HT-29 (cell line): Measurements from ENCODE around the gene PDCD7. TPM values are rescaled to one million over a fixed set of nuclear protein-coding genes. Genes with fewer than 3 reads are reported as not detected.
"Not testable (repeated sequence)": the region's sequence is repeated elsewhere in the genome, so short reads cannot be mapped to it uniquely, and the experiment has no call there.

ENCODE experiments used
- DNase-seq: peaks from one replicate; pipeline ENCODE4 v3.0.0-alpha.2; 2015; ENCODE audit warnings: low spot score
- total RNA-seq: library from RNA; depleted of rRNA; stranded (reverse); fragments of >200 nt; shearing (Covaris generic); gene quantifications from 2 replicates; pipeline ENCODE4 v1.2.3, GENCODE V29; 2014

PDCD7 gene
- total RNA-seq, 1 experiment from 2014 or later, result 9.8 TPM

DNA sequence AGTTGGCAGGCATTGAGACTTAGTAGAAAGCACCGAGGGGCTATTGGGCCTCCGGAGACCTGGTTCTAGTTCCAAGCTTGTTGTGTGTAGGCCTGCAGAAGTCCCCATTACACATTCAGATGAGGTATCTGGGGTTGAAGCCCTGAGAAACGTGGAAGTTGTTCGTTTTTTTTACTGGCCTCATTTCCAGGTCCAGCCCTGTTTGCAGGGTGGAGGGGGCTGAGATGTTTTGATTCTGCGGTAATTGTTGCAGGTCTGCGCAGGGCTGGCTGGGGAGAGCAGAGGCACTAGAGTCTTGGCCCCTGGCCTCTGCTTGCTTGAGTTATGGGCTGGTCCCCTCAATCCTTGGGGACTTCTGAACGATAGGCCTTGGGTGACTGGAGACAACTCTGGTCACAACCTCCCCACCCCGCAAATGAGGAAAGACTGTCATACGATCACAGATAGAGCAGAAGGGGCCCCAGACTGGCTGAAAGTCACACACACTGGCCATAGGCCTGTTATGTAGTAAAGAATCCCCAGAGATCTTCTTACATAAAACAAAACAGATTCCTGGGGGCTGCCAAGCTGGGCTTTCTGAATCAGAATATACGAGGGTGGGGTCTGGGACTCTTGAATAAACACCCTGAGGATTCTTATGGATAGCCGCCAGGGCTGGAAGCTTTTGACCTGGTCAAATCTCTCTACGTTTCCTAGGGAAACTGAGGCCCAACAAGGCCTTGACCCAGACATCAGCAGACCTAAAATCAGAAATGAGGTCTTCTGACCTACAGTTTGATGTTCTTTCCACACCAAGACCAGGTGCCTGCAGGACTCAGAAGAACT is 41.5 kb downstream of the PDCD7 start:
- no peak for DNase-seq

GRCh38 chr15:65089206-65089824 is 44.3 kb downstream of the PDCD7 start:
- no peak for DNase-seq

GRCh38 chr15:65088643-65089021 is 45.0 kb downstream of the PDCD7 start:
- peak; percentile 49 for DNase-seq

DNA sequence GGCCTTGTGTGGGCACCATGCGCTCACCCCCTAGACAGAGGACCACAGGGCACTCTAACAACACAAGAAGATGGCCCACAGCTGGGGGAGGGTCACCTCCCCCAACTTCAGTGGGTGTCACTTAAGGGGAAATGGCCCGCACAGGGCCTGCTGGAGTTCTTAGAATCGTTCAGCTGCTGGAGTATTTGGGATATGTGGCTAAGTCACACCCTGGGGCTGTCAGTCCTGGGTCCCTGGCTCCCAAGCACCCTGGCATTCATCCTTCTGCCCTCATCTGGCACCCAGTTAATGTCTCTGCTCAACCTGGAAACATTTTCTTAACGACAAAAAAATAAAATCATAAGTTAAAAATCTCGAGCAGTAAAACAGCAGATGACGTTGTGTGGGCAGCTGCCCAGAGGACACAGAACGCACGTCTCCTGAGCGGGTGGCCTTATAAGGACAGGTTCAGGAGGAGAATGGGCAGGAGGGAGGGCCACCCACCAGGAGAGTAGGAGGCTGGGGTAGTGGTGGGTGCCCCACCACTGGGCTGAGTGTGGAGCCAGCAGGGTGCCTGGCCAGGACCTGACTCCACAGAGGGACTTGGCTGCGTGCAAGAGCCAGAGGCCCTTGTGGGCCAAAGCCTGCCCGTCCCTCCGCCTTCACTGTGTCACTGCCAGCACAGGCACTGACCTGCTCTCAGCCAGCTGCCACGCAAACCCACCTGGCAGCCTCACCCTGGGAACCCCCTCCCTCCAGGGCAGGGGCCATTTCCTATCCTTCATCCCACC is 45.5 kb downstream of the PDCD7 start:
- DNase-seq, result no peak

- no peak for DNase-seq
Observed at GRCh38 chr15:65087411-65087810, 46.2 kb downstream of the PDCD7 start.

DNA sequence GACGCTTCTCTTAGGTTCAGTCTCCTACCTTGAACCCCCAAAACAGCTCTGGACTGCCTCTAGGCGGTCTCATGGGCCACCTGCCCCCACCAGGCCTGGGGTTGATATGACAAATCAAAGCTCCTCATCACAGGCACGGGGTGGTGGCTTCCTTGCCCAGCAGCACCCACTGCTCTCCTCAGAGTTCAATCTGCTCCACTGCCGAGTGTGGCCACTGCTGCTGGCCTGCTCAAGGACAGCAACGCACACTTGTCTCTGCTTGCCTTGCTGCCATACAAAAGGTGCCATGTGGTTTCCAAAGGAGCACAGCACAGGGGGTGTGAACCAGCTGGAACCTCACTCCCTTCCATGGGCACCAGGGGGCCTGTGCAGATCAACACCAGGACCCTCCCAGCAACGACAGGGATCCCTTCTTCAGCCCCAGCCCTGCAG is 46.9 kb downstream of the PDCD7 start:
- peak; percentile 35 for DNase-seq

DNA sequence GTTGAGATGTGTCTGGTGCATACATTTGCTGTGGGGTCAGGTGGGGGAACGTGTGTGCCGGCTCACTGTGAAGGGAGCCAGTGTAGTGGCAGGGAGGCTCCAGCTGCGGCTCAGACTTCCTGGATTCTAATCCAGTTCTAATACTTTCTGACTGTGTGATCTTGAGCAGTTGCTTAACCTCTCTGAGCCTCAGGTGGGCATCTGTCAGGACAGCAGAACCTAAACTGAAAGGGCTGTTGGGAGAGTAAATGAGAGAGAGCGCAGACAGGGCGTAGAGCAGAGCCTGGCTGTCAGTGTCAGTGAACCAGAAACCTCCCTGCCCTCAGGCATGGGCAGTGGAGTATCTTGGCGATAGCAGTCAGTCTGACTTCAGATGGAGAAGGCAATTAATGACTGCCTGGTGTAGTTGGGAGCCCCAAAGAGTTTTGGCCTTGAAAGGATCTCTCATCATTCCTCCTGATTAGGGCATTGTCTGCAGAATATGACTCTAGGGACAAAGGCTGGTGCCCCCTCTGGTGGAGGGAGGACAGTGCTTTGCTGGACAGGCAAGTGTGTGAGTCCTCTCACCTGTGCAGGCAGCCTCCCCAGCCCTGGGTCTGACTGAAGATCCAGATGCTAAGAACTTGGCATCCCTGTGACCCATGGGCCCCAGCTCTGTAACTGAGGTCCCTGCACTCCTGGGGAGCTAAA is 47.5 kb downstream of the PDCD7 start:
- DNase-seq, result peak; percentile 81

GRCh38 chr15:65085207-65085753 is 48.3 kb downstream of the PDCD7 start:
- DNase-seq, result no peak

DNA sequence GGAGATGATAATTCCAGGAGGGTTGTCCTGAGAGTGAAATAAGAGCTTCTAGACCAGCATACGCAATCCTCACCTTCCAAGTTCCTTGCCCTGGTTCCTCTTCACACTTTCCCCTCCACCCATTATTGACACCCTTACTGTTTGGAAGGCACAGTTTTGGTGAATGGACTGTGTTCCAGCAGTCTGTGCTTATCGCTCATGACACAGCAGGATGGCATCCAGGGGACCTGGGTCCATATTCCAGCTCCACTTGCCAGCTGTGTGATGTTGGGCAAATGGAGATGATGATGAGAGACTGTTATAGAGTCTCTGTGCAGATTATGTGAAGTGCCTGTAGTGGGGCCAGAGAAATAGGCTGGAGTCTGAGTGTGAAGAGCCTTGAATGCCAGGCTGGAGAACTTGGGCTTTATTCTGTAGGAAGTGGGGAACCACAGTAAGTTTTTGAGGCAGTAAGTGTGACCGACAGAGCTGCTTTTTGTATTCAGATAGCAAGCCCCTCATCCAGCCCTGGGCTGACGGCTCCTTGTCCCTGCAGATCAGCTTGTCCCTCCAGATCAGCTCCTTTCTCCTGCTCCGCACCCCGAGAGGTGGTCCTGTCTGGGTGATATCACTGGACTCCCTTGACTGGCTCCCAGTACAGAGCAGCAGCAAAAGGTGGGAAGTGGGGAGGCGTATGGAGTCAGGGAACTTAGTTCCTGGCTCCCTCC is 49.0 kb downstream of the PDCD7 start:
- DNase-seq, result no peak

- DNase-seq, result no peak
Observed at GRCh38 chr15:65083262-65083701, 50.3 kb downstream of the PDCD7 start.

DNA sequence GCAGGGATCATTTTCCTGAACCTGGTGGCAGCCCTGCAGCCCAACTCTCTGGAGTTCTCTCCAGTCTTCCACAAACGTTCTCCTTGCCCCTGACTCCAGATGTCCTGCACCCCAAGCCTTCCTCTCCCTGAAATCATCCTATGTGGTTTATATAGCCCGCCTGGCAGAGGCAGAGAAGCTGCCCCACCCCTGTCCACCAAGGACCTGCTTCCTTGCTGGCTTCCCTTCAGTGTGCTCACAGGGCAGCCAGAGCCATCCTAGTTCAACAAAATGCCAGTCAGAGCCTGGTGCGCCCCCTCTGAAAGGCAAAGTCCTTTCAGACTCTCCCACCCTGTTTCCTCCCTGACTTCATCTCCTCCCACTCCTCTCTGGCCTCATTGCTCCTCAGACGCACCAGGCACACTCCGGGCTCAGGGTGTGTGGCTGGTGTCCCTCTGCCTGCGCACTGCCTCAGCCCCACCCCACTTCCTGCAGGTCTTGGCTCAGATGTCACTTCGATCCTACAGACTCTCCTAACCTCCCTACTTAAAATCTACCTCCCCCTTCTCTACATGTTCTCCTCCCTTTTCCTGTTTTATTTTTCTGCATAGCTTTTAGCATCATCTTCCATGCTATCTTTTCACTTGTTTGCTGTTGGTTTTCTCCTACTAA is 51.2 kb downstream of the PDCD7 start:
- peak; percentile 56 for DNase-seq

- DNase-seq, result no peak
Observed at GRCh38 chr15:65081758-65082157, 51.9 kb downstream of the PDCD7 start.

DNA sequence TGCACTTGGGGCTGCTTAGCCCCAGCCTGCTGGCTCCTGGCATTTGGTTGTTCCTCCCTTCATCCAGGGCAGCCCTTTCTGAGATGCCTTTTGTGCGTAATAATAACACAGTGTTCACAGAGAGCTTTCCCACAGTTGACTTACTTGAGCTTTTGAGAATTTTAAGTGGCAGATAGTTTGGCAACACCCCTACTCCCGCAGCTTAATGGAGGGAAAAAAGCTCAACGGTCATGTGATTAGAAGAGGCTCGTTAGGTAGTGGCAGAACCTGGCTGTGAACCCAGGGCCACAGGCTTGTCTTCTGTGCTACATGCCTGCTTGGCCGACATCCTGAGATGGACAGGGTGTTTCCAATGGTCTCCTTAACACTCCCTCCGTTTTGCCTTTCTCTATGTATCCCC is 52.3 kb downstream of the PDCD7 start:
- DNase-seq, result no peak

- no peak for DNase-seq
Observed at GRCh38 chr15:65079580-65079979, 54.0 kb downstream of the PDCD7 start.

DNA sequence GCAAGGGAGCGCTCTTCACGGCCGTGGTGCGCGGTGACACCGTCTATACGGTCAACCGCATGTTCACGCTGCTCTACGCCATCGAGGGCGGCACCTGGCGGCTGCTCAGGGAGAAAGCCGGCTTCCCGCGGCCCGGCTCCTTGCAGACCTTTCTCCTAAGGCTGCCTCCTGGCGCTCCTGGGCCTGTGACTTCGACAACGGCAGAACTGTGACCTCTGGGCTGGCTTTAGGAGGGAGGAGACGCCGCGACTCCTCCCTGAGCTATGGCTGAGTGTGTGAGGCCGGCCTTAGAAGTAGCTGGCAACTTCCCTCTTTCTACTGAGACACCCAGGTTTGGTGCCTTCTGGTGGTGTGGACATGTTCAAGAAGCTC is 55.6 kb downstream of the PDCD7 start:
- peak; percentile 97 for DNase-seq

DNA sequence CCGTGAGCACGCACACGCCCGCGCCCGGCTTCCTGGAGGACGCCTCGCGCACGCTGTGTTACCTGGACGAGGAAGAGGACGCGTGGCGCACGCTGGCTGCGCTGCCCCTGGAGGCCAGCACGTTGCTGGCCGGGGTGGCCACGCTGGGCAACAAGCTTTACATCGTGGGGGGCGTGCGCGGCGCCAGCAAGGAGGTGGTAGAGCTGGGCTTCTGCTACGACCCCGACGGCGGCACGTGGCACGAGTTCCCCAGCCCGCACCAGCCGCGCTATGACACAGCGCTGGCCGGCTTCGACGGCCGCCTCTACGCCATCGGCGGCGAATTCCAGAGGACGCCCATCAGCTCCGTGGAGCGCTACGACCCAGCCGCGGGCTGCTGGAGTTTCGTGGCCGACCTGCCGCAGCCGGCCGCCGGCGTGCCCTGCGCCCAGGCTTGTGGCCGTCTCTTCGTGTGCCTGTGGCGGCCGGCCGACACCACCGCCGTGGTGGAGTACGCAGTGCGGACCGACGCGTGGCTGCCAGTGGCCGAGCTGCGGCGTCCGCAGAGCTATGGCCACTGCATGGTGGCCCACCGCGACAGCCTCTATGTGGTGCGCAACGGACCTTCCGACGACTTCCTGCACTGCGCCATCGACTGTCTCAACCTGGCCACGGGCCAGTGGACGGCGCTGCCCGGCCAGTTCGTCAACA is 56.2 kb downstream of the PDCD7 start:
- no peak for DNase-seq

DNA sequence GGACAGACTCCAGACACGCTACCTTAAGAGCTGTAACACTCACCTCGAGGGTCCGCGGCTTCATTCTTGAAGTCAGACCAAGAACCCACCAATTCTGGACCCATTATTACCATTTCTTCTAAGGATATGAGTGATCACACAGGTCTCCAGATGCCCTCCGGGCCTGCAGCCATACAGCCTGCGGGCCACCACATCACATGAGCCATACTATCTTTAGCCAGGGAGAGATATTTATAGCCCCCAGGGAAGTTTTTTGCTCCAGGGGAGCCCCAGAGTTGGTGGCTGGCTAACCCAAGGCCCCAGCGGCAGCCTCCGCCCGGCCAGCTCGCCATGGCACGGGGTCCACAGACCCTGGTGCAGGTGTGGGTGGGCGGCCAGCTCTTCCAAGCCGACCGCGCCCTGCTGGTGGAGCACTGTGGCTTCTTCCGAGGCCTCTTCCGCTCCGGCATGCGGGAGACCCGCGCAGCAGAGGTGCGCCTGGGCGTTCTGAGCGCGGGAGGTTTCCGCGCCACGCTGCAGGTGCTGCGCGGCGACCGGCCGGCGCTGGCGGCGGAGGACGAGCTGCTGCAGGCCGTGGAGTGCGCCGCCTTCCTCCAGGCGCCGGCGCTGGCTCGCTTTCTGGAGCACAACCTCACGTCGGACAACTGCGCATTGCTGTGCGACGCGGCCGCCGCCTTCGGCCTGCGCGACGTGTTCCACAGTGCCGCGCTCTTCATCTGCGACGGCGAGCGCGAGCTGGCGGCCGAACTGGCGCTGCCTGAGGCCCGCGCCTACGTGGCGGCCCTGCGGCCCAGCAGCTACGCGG is 56.9 kb downstream of the PDCD7 start, which contains the start of gene KBTBD13:
Gene KBTBD13, plus strand, starts transcription at position 261 of the 805 bp plus-strand sequence. Its CDS starts 70 bp downstream, at position 331.
- DNase-seq, result no peak

DNA sequence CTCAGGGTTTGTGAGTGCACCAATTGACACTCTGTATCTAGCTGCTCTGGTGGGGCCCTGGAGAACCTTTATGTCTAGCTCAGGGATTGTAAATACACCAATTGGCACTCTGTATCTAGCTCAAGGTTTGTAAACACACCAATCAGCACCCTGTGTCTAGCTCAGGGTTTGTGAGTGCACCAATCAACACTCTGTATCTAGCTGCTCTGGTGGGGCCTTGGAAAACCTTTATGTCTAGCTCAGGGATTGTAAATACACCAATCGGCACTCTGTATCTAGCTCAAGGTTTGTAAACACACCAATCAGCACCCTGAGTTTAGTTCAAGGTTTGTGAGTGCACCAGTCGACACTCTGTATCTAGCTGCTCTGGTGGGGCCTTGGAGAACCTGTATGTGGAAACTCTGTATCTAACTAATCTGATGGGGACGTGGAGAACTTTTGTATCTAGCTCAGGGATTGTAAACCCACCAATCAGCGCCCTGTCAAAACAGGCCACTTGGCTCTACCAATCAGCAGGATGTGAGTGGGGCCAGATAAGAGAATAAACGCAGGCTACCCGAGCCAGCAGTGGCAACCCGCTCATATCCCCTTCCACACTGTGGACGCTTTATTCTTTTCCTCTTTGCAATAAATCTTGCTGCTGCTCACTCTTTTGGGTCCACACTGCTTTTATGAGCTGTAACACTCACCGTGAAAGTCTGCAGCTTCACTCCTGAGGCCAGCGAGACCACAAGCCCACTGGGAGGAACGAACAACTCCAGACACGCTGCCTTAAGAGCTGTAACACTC is 57.8 kb downstream of the PDCD7 start:
- not testable (repeated sequence) for DNase-seq
